ENCODE results near the gene GMCL2.

DNA sequence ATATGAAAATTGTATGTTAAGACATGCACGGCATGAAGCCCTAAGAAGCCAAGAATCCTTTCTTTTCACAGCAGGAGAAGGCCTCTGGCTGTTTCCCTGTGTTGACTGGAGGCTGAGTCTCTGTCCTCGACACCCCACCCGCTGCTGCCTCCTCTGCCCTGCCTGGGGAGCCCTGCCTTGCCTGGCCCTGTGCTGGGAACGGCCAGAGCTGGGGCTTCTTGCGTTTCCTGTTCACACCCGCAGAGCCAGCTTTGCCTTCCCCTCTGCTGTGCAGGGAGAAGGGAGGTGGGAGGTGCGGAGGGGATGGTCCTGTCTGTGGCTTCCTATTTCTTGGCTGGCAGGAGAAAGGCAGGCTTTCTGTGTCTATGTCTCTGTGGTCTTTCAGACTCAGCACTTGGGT, 6.9 kb upstream of the GMCL2 start:
- TF ChIP-seq, protein P1, sequence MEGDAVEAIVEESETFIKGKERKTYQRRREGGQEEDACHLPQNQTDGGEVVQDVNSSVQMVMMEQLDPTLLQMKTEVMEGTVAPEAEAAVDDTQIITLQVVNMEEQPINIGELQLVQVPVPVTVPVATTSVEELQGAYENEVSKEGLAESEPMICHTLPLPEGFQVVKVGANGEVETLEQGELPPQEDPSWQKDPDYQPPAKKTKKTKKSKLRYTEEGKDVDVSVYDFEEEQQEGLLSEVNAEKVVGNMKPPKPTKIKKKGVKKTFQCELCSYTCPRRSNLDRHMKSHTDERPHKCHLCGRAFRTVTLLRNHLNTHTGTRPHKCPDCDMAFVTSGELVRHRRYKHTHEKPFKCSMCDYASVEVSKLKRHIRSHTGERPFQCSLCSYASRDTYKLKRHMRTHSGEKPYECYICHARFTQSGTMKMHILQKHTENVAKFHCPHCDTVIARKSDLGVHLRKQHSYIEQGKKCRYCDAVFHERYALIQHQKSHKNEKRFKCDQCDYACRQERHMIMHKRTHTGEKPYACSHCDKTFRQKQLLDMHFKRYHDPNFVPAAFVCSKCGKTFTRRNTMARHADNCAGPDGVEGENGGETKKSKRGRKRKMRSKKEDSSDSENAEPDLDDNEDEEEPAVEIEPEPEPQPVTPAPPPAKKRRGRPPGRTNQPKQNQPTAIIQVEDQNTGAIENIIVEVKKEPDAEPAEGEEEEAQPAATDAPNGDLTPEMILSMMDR (IDR thresholded peaks at IDR 0.05) = no peak
- TF ChIP-seq POLR2AphosphoS5 (IDR thresholded peaks at IDR 0.05) (no peak), POLR2A (IDR thresholded peaks at IDR 0.05) (no peak), EP300 (IDR thresholded peaks at IDR 0.05; ENCODE audit: low read depth) (no peak)

Measured in transverse colon (tissue), 4 donors.